Stimulated activated CD8-positive, alpha-beta memory T cell treated with anti-CD3 and anti-CD28 coated beads, Interleukin-4, amount 100 ng/mL, for 4 hours (primary cell): ENCODE measurements around the gene EIF3CL.
"Not testable (repeated sequence)": the region's sequence is repeated elsewhere in the genome, so short reads cannot be mapped to it uniquely, and the experiment has no call there.

Experiments
- DNase-seq, 2 donors: peaks; one replicate each; pipeline ENCODE4 v3.0.0-alpha.2; 2020; ENCODE audit warnings: low read depth in 2 of 2, low spot score in 1 of 2

Gene EIF3CL, protein sequence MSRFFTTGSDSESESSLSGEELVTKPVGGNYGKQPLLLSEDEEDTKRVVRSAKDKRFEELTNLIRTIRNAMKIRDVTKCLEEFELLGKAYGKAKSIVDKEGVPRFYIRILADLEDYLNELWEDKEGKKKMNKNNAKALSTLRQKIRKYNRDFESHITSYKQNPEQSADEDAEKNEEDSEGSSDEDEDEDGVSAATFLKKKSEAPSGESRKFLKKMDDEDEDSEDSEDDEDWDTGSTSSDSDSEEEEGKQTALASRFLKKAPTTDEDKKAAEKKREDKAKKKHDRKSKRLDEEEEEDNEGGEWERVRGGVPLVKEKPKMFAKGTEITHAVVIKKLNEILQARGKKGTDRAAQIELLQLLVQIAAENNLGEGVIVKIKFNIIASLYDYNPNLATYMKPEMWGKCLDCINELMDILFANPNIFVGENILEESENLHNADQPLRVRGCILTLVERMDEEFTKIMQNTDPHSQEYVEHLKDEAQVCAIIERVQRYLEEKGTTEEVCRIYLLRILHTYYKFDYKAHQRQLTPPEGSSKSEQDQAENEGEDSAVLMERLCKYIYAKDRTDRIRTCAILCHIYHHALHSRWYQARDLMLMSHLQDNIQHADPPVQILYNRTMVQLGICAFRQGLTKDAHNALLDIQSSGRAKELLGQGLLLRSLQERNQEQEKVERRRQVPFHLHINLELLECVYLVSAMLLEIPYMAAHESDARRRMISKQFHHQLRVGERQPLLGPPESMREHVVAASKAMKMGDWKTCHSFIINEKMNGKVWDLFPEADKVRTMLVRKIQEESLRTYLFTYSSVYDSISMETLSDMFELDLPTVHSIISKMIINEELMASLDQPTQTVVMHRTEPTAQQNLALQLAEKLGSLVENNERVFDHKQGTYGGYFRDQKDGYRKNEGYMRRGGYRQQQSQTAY

GRCh38 chr16:28403220-28404072 lies at the start of gene EIF3CL:
EIF3CL (minus strand) TSS chr16:28403841; CDS start chr16:28403618, 223 bp downstream.
- DNase-seq = not testable (repeated sequence)

GRCh38 chr16:28447081-28447480 lies 43.4 kb upstream of the EIF3CL start:
- DNase-seq = not testable (repeated sequence)

DNA sequence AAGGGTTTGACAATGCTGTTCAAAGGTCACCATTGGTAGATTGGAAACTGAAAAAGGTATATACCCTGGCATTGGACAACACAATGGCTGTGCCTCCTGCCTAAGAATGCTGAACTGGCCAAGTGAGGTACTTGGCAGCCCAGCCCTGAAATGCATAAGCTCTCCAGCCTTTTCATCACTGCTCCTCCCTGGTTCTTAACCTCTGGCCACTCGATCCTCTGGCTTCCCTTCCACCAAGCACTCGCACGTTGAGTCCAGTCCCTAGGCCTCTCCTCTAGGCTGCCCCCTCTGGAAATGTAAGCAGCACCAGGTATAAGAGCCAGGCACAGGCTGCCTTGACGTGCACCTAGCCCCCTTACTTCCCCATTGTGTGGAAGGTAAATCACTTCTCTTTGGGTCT lies 42.7 kb upstream of the EIF3CL start:
- not testable (repeated sequence) for DNase-seq

GRCh38 chr16:28443943-28444342 lies 40.3 kb upstream of the EIF3CL start:
- not testable (repeated sequence) for DNase-seq

DNA sequence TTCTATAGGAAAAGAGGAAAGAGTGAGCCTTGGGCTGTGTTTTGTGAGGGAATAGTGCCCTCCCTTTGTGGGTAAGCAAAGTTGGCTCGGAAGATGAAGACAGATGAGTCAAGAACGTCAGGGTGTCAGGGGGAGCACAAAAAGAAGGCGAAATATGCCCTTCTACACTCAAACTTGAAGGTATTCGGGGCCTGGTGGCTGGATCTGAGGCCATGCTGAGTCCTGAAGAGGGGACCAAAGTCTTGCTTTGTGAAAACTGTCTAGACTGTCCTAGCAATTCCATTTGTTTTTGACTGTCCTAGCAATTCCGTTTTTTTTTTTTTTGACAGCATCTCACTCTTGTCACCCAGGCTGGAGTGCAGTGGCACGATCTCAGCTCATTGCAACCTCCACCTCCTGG lies 35.3 kb upstream of the EIF3CL start:
- not testable (repeated sequence) for DNase-seq

DNA sequence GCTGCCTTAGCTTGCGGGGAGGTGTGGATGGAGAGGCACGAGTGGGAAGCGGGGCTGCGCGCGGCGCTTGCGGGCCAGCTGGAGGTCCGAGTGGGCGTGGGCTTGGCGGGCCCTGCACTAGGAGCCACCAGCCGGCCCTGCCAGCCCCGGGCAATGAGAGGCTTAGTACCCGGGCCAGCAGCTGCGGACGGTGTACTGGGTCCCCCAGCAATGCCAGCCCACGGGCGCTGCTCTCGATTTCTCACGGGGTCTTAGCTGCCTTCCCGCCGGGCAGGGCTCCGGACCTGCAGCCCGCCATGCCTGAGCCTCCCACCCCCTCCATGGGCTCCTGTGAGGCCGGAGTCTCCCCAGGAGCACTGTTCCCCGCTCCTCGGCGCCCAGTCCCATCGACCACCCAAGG lies 31.7 kb upstream of the EIF3CL start:
- DNase-seq = not testable (repeated sequence)

- not testable (repeated sequence) for DNase-seq
Measured at GRCh38 chr16:28426060-28426680, 22.5 kb upstream of the EIF3CL start.

GRCh38 chr16:28421071-28421750 lies 17.6 kb upstream of the EIF3CL start:
- not testable (repeated sequence) for DNase-seq

GRCh38 chr16:28417033-28417432 lies 13.4 kb upstream of the EIF3CL start:
- not testable (repeated sequence) for DNase-seq

GRCh38 chr16:28414530-28414929 lies 10.9 kb upstream of the EIF3CL start:
- not testable (repeated sequence) for DNase-seq

GRCh38 chr16:28413585-28413984 lies 9.9 kb upstream of the EIF3CL start:
- not testable (repeated sequence) for DNase-seq

DNA sequence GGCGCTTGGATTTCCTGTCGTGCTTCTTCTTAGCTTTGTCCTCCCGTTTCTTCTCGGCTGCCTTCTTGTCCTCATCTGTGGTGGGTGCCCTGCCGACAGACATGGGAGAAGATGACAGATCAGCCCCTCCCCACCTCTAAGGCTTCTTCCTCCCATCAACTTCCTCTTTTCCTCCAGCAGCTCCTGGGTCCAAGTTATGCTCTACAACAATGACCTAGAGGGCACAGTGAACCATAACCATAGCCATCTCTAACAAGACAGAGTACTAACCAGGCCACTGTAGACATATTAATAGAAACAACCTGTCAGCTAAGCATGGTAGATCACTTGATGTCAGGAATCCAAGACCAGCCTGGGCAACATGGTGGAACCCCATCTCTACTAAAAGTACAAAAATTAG lies 11.6 kb downstream of the EIF3CL start:
- DNase-seq = not testable (repeated sequence)

GRCh38 chr16:28382177-28382867 lies 21.3 kb downstream of the EIF3CL start:
- DNase-seq = not testable (repeated sequence)

DNA sequence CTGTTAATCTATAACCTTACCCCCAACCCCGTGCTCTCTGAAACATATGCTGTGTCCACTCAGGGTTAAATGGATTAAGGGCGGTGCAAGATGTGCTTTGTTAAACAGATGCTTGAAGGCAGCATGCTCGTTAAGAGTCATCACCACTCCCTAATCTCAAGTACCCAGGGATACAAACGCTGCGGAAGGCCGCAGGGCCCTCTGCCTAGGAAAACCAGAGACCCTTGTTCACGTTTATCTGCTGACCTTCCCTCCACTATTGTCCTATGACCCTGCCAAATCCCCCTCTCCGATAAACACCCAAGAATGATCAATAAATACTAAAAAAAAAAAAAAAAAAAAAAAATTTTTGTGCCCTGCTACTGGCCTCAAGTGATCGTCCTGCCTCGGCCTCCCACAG lies 25.8 kb downstream of the EIF3CL start:
- DNase-seq = not testable (repeated sequence)

GRCh38 chr16:28377108-28377625 lies 26.5 kb downstream of the EIF3CL start:
- not testable (repeated sequence) for DNase-seq

GRCh38 chr16:28375115-28375514 lies 28.5 kb downstream of the EIF3CL start:
- DNase-seq = not testable (repeated sequence)

DNA sequence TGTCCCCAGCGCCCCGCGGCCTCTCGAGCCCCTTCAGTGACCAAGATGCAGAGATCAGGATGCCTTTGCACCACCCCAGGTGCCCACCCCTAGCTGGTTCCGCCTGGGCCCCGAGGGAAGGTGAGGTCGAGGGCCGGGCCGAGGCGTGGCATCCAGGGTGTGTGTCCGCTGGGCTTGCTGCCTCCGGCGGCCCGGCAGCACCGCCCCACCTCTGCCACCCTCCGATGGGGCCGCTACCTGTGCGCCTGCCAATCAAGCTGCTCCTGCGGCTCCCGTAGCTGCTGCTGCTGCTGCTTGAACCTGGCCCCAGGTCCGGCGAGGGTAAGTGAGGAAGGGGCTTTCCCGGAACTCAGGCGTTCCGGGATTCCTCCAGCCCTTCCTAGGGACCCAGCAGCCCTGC lies 29.4 kb downstream of the EIF3CL start:
- not testable (repeated sequence) for DNase-seq

DNA sequence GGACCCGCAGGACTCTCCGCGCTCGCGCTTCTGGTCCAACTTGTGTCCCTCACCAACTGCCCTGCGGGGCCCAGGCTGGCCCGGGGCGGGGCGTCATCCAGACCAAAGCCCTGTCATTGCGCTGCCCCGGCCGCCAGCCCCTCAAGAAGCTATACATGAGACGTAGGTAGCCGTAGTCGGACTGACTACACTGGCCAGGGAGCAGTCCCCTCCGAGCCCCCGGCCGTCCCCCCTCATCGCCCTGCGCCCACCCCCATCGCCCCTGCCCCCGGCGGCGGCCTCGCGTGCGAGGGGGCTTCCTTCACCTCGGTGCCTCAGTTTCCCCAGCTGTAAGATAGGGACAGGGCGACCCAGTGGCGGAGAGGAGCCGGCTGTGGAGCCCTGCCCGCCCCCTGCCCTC lies 35.7 kb downstream of the EIF3CL start:
- not testable (repeated sequence) for DNase-seq
